Heart right ventricle (tissue), 16 donors: ENCODE data around the gene PRR22. TPM values are rescaled to one million over a fixed set of nuclear protein-coding genes. Genes with fewer than 3 reads are reported as not detected.
A peak's percentile ranks its signal among the peaks of the same experiment; 100 is the strongest.

Source experiments
- ATAC-seq, 8 donors: fragments of 200-7000 bp; cut with Tn5 transposase; one replicate each; pipeline ENCODE4 v1.9.1; 2020; ENCODE audit warnings: mild to moderate bottlenecking in 8 of 8, moderate library complexity in 8 of 8, moderate number of reproducible peaks in 1 of 8
- DNase-seq, 2 donors: peaks; one replicate each; pipeline ENCODE4 v3.0.0-alpha.2; 2020
- H3K27ac ChIP-seq, 10 donors: fragments of 200-600 bp; sonication (generic) in 2 of 10; one replicate each; pipeline versions ENCODE4 v1.5.0 to v1.8.0; 2020 to 2022; ENCODE audit warnings: mild to moderate bottlenecking in 3 of 10
- H3K27me3 ChIP-seq, 7 donors: fragments of 200-600 bp; one replicate each; pipeline ENCODE4 v1.8.0; 2021 to 2022; ENCODE audit warnings: mild to moderate bottlenecking in 2 of 7
- H3K36me3 ChIP-seq, 9 donors: fragments of 200-600 bp; sonication (generic) in 1 of 9; one replicate each; pipeline versions ENCODE4 v1.5.0 to v1.8.0; 2020 to 2022; ENCODE audit warnings: mild to moderate bottlenecking in 2 of 9
- H3K4me1 ChIP-seq, 9 donors: fragments of 200-600 bp; sonication (generic) in 1 of 9; one replicate each; pipeline versions ENCODE4 v1.5.0 to v1.8.0; 2020 to 2022; ENCODE audit warnings: mild to moderate bottlenecking in 4 of 9
- H3K4me3 ChIP-seq, 10 donors: fragments of 200-600 bp; sonication (generic) in 2 of 10; one replicate each; pipeline versions ENCODE4 v1.5.0 to v1.8.0; 2020 to 2022; ENCODE audit warnings: mild to moderate bottlenecking in 7 of 10, moderate library complexity in 2 of 10
- H3K9me3 ChIP-seq, 11 donors: fragments of 200-600 bp in 10 of 11; sonication (generic) in 2 of 11; one replicate each; pipeline versions ENCODE4 v1.5.0 to v1.8.0; 2013 to 2022; ENCODE audit warnings: mild to moderate bottlenecking in 2 of 11, control low read depth in 1 of 11, moderate library complexity in 1 of 11
- CTCF ChIP-seq, 9 donors: fragments of 200-600 bp; sonication (generic) in 2 of 9; IDR thresholded peaks; one replicate each; pipeline versions ENCODE4 v1.5.0 to v1.8.0; 2021 to 2022; ENCODE audit warnings: antibody characterized with exemption in 9 of 9, mild to moderate bottlenecking in 5 of 9, moderate library complexity in 1 of 9
- WGBS, 2 donors: extraction: QIAGEN DNeasy Blood & Tissue Kit; methylation state at CpG; one replicate each; pipeline ENCODE4 v1.1.7; 2013; ENCODE audit warnings: inconsistent platforms in 1 of 2; 5-methylcytosine and 5-hydroxymethylcytosine counted together
- intact Hi-C, 10 donors: fragments of 100-400 bp; cut with DNase I; formaldehyde crosslinking; loops; one replicate each; pipeline versions ENCODE4 v1.11.1 to v1.14.2; 2022
- polyA plus RNA-seq, 2 donors: library from polyadenylated mRNA; stranded (reverse); fragments of 200-250 nt; gene quantifications; one replicate each; pipeline ENCODE4 v1.2.3, GENCODE V29; 2013
- total RNA-seq, 10 donors: library from RNA; stranded (reverse); fragmentation: NEBNext Ultra II Directional in 3 of 10; extraction: Animal tissue kit (Norgen Biotek cat#: 25700) in 3 of 10; gene quantifications; one replicate each; pipeline versions ENCODE4 v1.2.1 to v1.2.4, GENCODE V29; 2021 to 2023
- donor health status: Arrhythmogenic right ventricular cardiomyopathy.
- donor health status: ischemic (EF 13 %, LVEDD 7.1; RV severe dilation, severe dysfunction).
- donor health status: healthy with polysubstance abuse.
- donor health status: DM: no; HTN: yes; CAD: no.
- donor health status: DM: no; HTN: no; CAD: no.
- donor health status: ischemic (EF 25% LVEDD 6.9; RV normal size, moderate dysfunction).
- donor health status: ischemic (EF 25% LVEDD 5.7; RV mildly dilated, moderate dysfunction).
- donor health status: healthy.
- donor health status: DM: yes; HTN: yes; CAD: no.
- donor health status: Ischemic cardiomyopathy.
- donor health status: ischemic (EF 35%, LVEDD 5.7; RV mildly dilated, moderate dysfunction).
- donor health status: nonischemic (EF 11% LVEDD 7.7; RV severe dilation, severe dysfunction).
- donor health status: DM: yes; HTN: yes; CAD: no.
- donor health status: PGD.
- donor health status: ischemic (EF 29% LVEDD 5.4; RV normal size, mild dysfunction).
- donor health status: nonischemic (EF 23%, LVEDD 6.1; RV moderate dilation, normal function).

The PRR22 gene
- total and polyA plus RNA-seq, 12 donors: 0.59 to 3.3 (median 1.3) TPM

- peak; percentile 64 to 95 (median 86) for TF ChIP-seq CTCF (IDR thresholded peaks at IDR 0.05)
- no peak overlapping the region for H3K27ac ChIP-seq
- no peaks in the 10 kb centered on the region for H3K36me3 ChIP-seq
- WGBS, 2 donors: 1 to 2% methylated on average over 54 of the region's 54 CpGs
- H3K27me3 ChIP-seq: peaks cover 0 to 75% (median 46%) of the 10 kb centered on the region in 7 donors
- peaks cover 3 to 47% (median 14%) of the 10 kb centered on the region in 9 donors for H3K4me1 ChIP-seq
- peak; percentile 85 to 88 for DNase-seq
- intact Hi-C loops: loop anchor here in 9 of 10 donors (1.0 to 10.0 kb wide), 7 partner anchors 88 to 221 kb away; no protein-coding TSS in a partner anchor
- ATAC-seq: peak; percentile 79 to 94 (median 88)
- H3K9me3 ChIP-seq: no peaks in the 10 kb centered on the region
- H3K4me3 ChIP-seq: peak overlapping the region in 8 of 10 donors; percentile 11 to 49 (median 35)
These were observed 19.4 kb upstream of the PRR22 start for GRCh38 chr19:5803752-5804515.

DNA sequence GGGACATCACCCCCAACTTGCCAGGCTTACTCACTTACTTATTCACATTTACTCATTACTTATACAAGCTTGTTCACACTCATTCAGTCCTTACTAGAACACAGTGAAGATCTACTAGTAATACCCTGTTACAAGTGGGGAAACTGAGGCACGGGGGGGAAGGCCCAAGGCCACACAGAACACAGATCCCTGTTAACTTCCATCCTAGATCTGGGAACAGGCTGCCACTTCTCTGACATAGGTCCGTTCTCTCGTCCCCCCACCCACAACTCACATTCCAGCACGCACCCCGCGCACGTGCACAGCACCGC is 18.9 kb upstream of the PRR22 start:
- H3K36me3 ChIP-seq: no peaks in the 10 kb centered on the region
- TF ChIP-seq CTCF (IDR thresholded peaks at IDR 0.05): no peak
- intact Hi-C loops: loop anchor here in 7 of 10 donors (5.0 to 10.0 kb wide), 4 partner anchors 89 to 221 kb away; no protein-coding TSS in a partner anchor
- no peaks in the 10 kb centered on the region for H3K9me3 ChIP-seq
- no peak overlapping the region for H3K27ac ChIP-seq
- no peak for DNase-seq
- H3K4me3 ChIP-seq: peak overlapping the region in 7 of 10 donors; percentile 11 to 49 (median 36)
- WGBS, 2 donors: 7 to 11% methylated on average over 8 of the region's 8 CpGs
- peaks cover 3 to 53% (median 14%) of the 10 kb centered on the region in 9 donors for H3K4me1 ChIP-seq
- H3K27me3 ChIP-seq: peaks cover 0 to 80% (median 46%) of the 10 kb centered on the region in 7 donors
- ATAC-seq: peak in 1 of 8 donors; percentile 0

GRCh38 chr19:5801796-5802619 is 17.5 kb upstream of the PRR22 start:
- Histone ChIP-seq H3K27me3 (peaks cover 0 to 79% (median 46%) of the 10 kb centered on the region in 7 donors), H3K9me3 (no peaks in the 10 kb centered on the region)
- whole genome bisulfite sequencing, 2 donors: 13% methylated on average over 33 of the region's 33 CpGs

More at GRCh38 chr19:5801796-5802619, 17.5 kb upstream of the PRR22 start:
- DNase-seq: no peak
- TF ChIP-seq CTCF (IDR thresholded peaks at IDR 0.05): no peak
- ATAC-seq: no peak
- no peak overlapping the region for H3K4me3 ChIP-seq
- intact Hi-C loops: loop anchor here in 7 of 10 donors (5.0 to 10.0 kb wide), 4 partner anchors 90 to 223 kb away; no protein-coding TSS in a partner anchor
- H3K27ac ChIP-seq: no peak overlapping the region
- H3K4me1 ChIP-seq: peaks cover 3 to 53% (median 14%) of the 10 kb centered on the region in 9 donors
- no peaks in the 10 kb centered on the region for H3K36me3 ChIP-seq
